ENCODE measurements around the gene ACAD11.

Gene ACAD11, protein sequence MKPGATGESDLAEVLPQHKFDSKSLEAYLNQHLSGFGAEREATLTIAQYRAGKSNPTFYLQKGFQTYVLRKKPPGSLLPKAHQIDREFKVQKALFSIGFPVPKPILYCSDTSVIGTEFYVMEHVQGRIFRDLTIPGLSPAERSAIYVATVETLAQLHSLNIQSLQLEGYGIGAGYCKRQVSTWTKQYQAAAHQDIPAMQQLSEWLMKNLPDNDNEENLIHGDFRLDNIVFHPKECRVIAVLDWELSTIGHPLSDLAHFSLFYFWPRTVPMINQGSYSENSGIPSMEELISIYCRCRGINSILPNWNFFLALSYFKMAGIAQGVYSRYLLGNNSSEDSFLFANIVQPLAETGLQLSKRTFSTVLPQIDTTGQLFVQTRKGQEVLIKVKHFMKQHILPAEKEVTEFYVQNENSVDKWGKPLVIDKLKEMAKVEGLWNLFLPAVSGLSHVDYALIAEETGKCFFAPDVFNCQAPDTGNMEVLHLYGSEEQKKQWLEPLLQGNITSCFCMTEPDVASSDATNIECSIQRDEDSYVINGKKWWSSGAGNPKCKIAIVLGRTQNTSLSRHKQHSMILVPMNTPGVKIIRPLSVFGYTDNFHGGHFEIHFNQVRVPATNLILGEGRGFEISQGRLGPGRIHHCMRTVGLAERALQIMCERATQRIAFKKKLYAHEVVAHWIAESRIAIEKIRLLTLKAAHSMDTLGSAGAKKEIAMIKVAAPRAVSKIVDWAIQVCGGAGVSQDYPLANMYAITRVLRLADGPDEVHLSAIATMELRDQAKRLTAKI

DNA sequence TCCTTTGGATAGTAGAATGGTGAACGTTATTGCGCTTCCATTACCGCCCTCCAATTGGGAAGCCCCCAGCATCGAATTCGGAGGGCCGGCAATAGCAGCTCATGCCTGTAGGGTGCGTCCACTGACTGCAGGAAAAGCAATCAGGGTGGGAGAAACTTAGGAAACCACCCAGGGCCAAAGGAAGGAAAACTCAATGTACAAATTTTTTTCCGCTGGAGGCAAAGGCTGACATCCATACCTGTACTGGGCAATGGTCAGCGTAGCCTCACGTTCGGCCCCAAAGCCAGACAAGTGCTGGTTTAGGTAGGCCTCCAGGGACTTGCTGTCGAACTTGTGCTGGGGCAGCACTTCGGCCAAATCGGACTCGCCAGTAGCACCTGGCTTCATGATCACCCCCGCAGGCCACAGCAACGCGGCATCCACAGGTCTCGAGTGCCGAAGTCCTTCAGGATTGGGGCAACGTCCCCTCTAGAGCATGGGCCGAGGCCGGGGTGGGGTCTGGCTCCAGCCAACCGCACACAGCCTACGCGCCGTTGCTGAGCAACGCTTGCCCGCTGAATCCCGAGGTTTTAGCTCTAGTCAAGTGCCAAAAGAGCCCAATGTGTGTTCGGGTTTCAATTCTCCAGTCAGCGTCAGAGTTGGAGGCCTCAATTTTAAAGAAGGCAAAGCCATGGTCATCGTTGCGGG lies at the start of gene ACAD11:
Gene ACAD11, minus strand, starts transcription at position 445 of the 687 bp plus-strand sequence. Its CDS starts 58 bp downstream, at position 387.
- DNase-seq (ENCODE audit: low read depth, low spot score): peak; percentile 30
- TF ChIP-seq SUZ12 (IDR thresholded peaks at IDR 0.05; ENCODE audit: extremely low read depth, insufficient read depth, insufficient read length): no peak
- TF ChIP-seq ZNF274 (IDR thresholded peaks at IDR 0.05; ENCODE audit: low read depth, low read length): no peak
- TF ChIP-seq YY1 (IDR thresholded peaks at IDR 0.05; ENCODE audit: insufficient read depth, insufficient read length): no peak
- Histone ChIP-seq H3K36me3 (ENCODE audit: insufficient read depth, insufficient read length, low read length) (peaks cover 11% of the 10 kb centered on the region), H3K9me3 (ENCODE audit: insufficient read depth, low read length) (no peaks in the 10 kb centered on the region), H3K9ac (ENCODE audit: insufficient read length, low read depth) (peak within 1 kb of the TSS; percentile 90), H3K27me3 (ENCODE audit: insufficient read depth, insufficient read length) (no peaks in the 10 kb centered on the region), H3K4me1 (ENCODE audit: insufficient read depth, insufficient read length) (no peaks in the 10 kb centered on the region), H3K4me3 (ENCODE audit: insufficient read length, low read depth) (peak within 1 kb of the TSS; percentile 83)

DNA sequence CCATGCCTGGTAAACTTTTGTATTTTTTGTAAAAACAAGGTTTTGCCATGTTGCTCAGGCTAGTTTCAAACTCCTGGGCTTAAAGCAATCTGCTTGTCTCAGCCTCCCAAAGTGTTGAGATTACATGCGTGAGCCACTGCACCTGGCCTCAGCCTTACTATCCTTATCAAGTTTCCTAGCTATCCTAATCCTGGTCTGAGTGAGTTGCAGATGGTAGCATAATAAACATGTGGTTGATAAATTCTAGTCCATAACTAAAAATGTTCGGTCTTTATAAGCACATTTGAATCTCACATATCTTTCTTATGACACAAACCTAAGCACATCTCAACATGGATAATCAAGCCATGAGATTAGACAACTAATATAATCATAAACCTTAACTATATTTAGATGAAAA lies 44.1 kb upstream of the ACAD11 start:
- TF ChIP-seq ZNF274 (IDR thresholded peaks at IDR 0.05; ENCODE audit: low read depth, low read length) (no peak), YY1 (IDR thresholded peaks at IDR 0.05; ENCODE audit: insufficient read depth, insufficient read length) (no peak), SUZ12 (IDR thresholded peaks at IDR 0.05; ENCODE audit: extremely low read depth, insufficient read depth, insufficient read length) (no peak)
- Histone ChIP-seq H3K9ac (ENCODE audit: insufficient read length, low read depth) (no peak overlapping the region), H3K27me3 (ENCODE audit: insufficient read depth, insufficient read length) (no peaks in the 10 kb centered on the region), H3K4me3 (ENCODE audit: insufficient read length, low read depth) (no peak overlapping the region), H3K4me1 (ENCODE audit: insufficient read depth, insufficient read length) (no peaks in the 10 kb centered on the region), H3K9me3 (ENCODE audit: insufficient read depth, low read length) (no peaks in the 10 kb centered on the region), H3K36me3 (ENCODE audit: insufficient read depth, insufficient read length, low read length) (peaks cover 67% of the 10 kb centered on the region)
- DNase-seq (ENCODE audit: low read depth, low spot score): no peak

DNA sequence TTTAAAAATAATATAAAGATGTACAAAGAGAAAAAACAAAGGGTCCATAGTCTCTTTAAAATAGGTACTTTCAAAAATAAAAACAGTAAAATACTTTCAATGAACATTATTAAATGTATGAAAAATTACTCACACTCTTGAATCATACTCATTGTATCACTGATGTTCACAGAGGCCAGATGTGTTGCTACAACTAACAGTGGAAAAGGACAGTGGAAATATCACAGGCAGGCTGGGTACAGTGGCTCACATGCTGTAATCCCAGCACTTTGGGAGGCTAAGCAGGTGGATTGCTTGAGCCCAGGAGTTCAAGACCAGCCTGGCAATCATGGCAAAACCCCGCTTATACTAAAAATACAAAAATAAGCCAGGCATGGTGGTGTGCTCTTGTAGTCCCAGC lies 35.8 kb upstream of the ACAD11 start:
- Histone ChIP-seq H3K4me1 (ENCODE audit: insufficient read depth, insufficient read length) (no peaks in the 10 kb centered on the region), H3K9ac (ENCODE audit: insufficient read length, low read depth) (no peak overlapping the region), H3K4me3 (ENCODE audit: insufficient read length, low read depth) (no peak overlapping the region), H3K27me3 (ENCODE audit: insufficient read depth, insufficient read length) (no peaks in the 10 kb centered on the region), H3K9me3 (ENCODE audit: insufficient read depth, low read length) (no peaks in the 10 kb centered on the region), H3K36me3 (ENCODE audit: insufficient read depth, insufficient read length, low read length) (peaks cover 73% of the 10 kb centered on the region)
- DNase-seq (ENCODE audit: low read depth, low spot score): no peak
- no peak for TF ChIP-seq ZNF274 (IDR thresholded peaks at IDR 0.05; ENCODE audit: low read depth, low read length)
- no peak for TF ChIP-seq YY1 (IDR thresholded peaks at IDR 0.05; ENCODE audit: insufficient read depth, insufficient read length)
- TF ChIP-seq SUZ12 (IDR thresholded peaks at IDR 0.05; ENCODE audit: extremely low read depth, insufficient read depth, insufficient read length): no peak

DNA sequence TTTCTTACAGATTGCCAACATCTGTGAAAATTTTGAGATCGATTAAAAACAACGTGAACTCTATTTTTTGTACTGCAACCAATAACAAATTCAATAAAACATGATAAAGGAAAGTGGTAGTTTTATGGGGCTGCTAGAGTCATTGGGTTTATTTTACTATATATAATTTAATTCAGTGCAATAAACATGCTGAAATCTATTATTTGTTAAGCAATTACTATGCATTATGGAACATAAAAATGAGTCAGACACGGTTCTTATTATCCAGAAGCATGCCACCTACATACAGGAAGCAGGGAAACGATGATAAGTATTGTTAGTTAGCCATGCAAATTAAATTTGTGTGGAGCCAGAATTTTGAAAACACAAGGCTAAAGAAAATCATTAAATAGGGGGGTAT lies 35.4 kb upstream of the ACAD11 start:
- TF ChIP-seq SUZ12 (IDR thresholded peaks at IDR 0.05; ENCODE audit: extremely low read depth, insufficient read depth, insufficient read length): no peak
- no peak for TF ChIP-seq YY1 (IDR thresholded peaks at IDR 0.05; ENCODE audit: insufficient read depth, insufficient read length)
- no peaks in the 10 kb centered on the region for H3K9me3 ChIP-seq (ENCODE audit: insufficient read depth, low read length)
- H3K9ac ChIP-seq (ENCODE audit: insufficient read length, low read depth): no peak overlapping the region
- no peak overlapping the region for H3K4me3 ChIP-seq (ENCODE audit: insufficient read length, low read depth)
- H3K27me3 ChIP-seq (ENCODE audit: insufficient read depth, insufficient read length): no peaks in the 10 kb centered on the region
- H3K4me1 ChIP-seq (ENCODE audit: insufficient read depth, insufficient read length): no peaks in the 10 kb centered on the region
- peaks cover 73% of the 10 kb centered on the region for H3K36me3 ChIP-seq (ENCODE audit: insufficient read depth, insufficient read length, low read length)
- DNase-seq (ENCODE audit: low read depth, low spot score): no peak

DNA sequence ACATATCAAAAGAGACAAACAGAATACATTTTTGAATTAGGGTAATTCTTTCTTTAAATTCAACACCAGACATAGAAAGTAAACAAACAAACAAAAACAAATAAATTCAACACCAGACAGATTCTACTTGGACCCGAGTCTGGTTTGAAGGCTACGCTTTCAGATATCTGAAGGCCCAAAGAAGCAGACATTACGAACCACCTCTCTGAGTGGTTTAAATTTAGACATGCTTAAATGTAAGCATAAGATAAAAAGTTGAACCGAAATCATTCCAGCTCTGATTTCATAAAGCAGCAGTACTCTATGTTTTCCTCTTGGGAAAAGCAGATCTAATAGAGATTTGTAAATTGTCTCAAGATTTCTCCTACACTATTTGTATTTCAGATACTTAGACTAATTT lies 30.4 kb upstream of the ACAD11 start:
- no peak overlapping the region for H3K9ac ChIP-seq (ENCODE audit: insufficient read length, low read depth)
- H3K4me3 ChIP-seq (ENCODE audit: insufficient read length, low read depth): no peak overlapping the region
- DNase-seq (ENCODE audit: low read depth, low spot score): no peak
- H3K9me3 ChIP-seq (ENCODE audit: insufficient read depth, low read length): no peaks in the 10 kb centered on the region
- TF ChIP-seq ZNF274 (IDR thresholded peaks at IDR 0.05; ENCODE audit: low read depth, low read length) (no peak), YY1 (IDR thresholded peaks at IDR 0.05; ENCODE audit: insufficient read depth, insufficient read length) (no peak), SUZ12 (IDR thresholded peaks at IDR 0.05; ENCODE audit: extremely low read depth, insufficient read depth, insufficient read length) (no peak)
- H3K27me3 ChIP-seq (ENCODE audit: insufficient read depth, insufficient read length): no peaks in the 10 kb centered on the region
- peaks cover 75% of the 10 kb centered on the region for H3K36me3 ChIP-seq (ENCODE audit: insufficient read depth, insufficient read length, low read length)
- no peaks in the 10 kb centered on the region for H3K4me1 ChIP-seq (ENCODE audit: insufficient read depth, insufficient read length)

DNA sequence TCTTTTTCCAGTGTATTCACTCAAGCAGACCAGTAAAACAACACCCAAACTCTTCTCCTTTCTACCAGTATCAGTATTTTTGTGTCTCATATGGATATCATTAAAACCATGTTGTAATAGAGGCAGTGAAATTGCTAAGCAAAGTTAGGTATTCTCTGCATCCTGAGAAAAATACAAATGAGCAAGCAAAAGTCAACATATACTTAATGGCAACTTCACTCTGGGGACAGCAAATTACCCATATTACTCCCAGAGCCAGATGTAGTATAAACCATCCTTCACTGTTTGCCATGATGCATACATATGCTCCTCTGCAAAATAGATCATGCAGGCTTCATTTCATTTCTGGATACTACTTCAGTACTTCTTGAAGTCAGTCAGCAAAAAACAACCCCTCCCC lies 22.6 kb upstream of the ACAD11 start:
- H3K36me3 ChIP-seq (ENCODE audit: insufficient read depth, insufficient read length, low read length): peaks cover 60% of the 10 kb centered on the region

More for the DNA sequence above, 22.6 kb upstream of the ACAD11 start:
- Histone ChIP-seq H3K27me3 (ENCODE audit: insufficient read depth, insufficient read length) (no peaks in the 10 kb centered on the region), H3K9ac (ENCODE audit: insufficient read length, low read depth) (no peak overlapping the region), H3K4me3 (ENCODE audit: insufficient read length, low read depth) (no peak overlapping the region), H3K9me3 (ENCODE audit: insufficient read depth, low read length) (no peaks in the 10 kb centered on the region), H3K4me1 (ENCODE audit: insufficient read depth, insufficient read length) (no peaks in the 10 kb centered on the region)
- no peak for DNase-seq (ENCODE audit: low read depth, low spot score)
- TF ChIP-seq YY1 (IDR thresholded peaks at IDR 0.05; ENCODE audit: insufficient read depth, insufficient read length) (no peak), ZNF274 (IDR thresholded peaks at IDR 0.05; ENCODE audit: low read depth, low read length) (no peak), SUZ12 (IDR thresholded peaks at IDR 0.05; ENCODE audit: extremely low read depth, insufficient read depth, insufficient read length) (no peak)

All from NT2/D1 (cell line).